ENCODE results near the gene GXYLT2. TPM values are rescaled to one million over a fixed set of nuclear protein-coding genes. Genes with fewer than 3 reads are reported as not detected.

Gene GXYLT2
- total and polyA plus RNA-seq, 10 of the 15 experiments (the other 5 are each of a cell fraction or from before 2014, with no cell fraction given): 0.27 to 2.6 (median 0.78) TPM

- Histone ChIP-seq H3K79me2 (ENCODE audit: control insufficient read depth, insufficient read depth, low read length) (no peaks in the 10 kb centered on the region), H2AFZ (ENCODE audit: control insufficient read depth, low read depth, low read length) (no peak overlapping the region), H3K9ac (ENCODE audit: control insufficient read depth, insufficient read depth, low read length) (no peak overlapping the region), H3K4me1 (ENCODE audit: control insufficient read depth, insufficient read depth, low read length) (no peaks in the 10 kb centered on the region), H3K4me3 (no peak overlapping the region), H3K27ac (ENCODE audit: control insufficient read depth, insufficient read depth) (no peak overlapping the region), H3K9me3 (replicated peaks; ENCODE audit: control insufficient read depth, insufficient read depth, low read length) (no peaks in the 10 kb centered on the region), H3K27me3 (replicated peaks in 1 of 2; ENCODE audit: control insufficient read depth in 2 of 2, insufficient read depth in 2 of 2, low read length in 1 of 2) (no peaks in the 10 kb centered on the region), H3K4me2 (ENCODE audit: control insufficient read depth, insufficient read depth) (no peak overlapping the region), H4K20me1 (ENCODE audit: control insufficient read depth, insufficient read depth) (no peaks in the 10 kb centered on the region), H3K36me3 (ENCODE audit: control insufficient read depth in 2 of 2, insufficient read depth in 2 of 2, low read length in 1 of 2) (no peaks in the 10 kb centered on the region)
- FAIRE-seq (no peak), DNase-seq (ENCODE audit: low read depth, low spot score) (no peak), ATAC-seq (no peak)
- TF ChIP-seq KAT2A (conservative IDR thresholded peaks at IDR 0.05; ENCODE audit: control insufficient read depth, low read depth, low read length) (no peak), DPF2 (IDR thresholded peaks at IDR 0.05) (no peak), EP300 (IDR thresholded peaks at IDR 0.05; ENCODE audit: borderline replicate concordance in 1 of 2, control insufficient read depth in 1 of 2, low read depth in 2 of 2, low read length in 2 of 2) (no peak), SIX5 (IDR thresholded peaks at IDR 0.05; ENCODE audit: low read depth, low read length, severe bottlenecking) (no peak), EGR1 (IDR thresholded peaks at IDR 0.05; ENCODE audit: borderline replicate concordance in 1 of 2, low read depth in 2 of 2, low read length in 2 of 2) (no peak), HSF1 (IDR thresholded peaks at IDR 0.05; ENCODE audit: low read depth, low read length) (no peak), RELA (IDR thresholded peaks at IDR 0.05; ENCODE audit: borderline replicate concordance, partially characterized antibody) (no peak), POLR2A (IDR thresholded peaks at IDR 0.05; ENCODE audit: low read depth, low read length) (no peak), PML (IDR thresholded peaks at IDR 0.05; ENCODE audit: low read length) (no peak), NBN (IDR thresholded peaks at IDR 0.05) (no peak)
- TF ChIP-seq, protein P1, sequence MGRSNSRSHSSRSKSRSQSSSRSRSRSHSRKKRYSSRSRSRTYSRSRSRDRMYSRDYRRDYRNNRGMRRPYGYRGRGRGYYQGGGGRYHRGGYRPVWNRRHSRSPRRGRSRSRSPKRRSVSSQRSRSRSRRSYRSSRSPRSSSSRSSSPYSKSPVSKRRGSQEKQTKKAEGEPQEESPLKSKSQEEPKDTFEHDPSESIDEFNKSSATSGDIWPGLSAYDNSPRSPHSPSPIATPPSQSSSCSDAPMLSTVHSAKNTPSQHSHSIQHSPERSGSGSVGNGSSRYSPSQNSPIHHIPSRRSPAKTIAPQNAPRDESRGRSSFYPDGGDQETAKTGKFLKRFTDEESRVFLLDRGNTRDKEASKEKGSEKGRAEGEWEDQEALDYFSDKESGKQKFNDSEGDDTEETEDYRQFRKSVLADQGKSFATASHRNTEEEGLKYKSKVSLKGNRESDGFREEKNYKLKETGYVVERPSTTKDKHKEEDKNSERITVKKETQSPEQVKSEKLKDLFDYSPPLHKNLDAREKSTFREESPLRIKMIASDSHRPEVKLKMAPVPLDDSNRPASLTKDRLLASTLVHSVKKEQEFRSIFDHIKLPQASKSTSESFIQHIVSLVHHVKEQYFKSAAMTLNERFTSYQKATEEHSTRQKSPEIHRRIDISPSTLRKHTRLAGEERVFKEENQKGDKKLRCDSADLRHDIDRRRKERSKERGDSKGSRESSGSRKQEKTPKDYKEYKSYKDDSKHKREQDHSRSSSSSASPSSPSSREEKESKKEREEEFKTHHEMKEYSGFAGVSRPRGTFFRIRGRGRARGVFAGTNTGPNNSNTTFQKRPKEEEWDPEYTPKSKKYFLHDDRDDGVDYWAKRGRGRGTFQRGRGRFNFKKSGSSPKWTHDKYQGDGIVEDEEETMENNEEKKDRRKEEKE (IDR thresholded peaks at IDR 0.05): no peak
- TF ChIP-seq, protein P2, sequence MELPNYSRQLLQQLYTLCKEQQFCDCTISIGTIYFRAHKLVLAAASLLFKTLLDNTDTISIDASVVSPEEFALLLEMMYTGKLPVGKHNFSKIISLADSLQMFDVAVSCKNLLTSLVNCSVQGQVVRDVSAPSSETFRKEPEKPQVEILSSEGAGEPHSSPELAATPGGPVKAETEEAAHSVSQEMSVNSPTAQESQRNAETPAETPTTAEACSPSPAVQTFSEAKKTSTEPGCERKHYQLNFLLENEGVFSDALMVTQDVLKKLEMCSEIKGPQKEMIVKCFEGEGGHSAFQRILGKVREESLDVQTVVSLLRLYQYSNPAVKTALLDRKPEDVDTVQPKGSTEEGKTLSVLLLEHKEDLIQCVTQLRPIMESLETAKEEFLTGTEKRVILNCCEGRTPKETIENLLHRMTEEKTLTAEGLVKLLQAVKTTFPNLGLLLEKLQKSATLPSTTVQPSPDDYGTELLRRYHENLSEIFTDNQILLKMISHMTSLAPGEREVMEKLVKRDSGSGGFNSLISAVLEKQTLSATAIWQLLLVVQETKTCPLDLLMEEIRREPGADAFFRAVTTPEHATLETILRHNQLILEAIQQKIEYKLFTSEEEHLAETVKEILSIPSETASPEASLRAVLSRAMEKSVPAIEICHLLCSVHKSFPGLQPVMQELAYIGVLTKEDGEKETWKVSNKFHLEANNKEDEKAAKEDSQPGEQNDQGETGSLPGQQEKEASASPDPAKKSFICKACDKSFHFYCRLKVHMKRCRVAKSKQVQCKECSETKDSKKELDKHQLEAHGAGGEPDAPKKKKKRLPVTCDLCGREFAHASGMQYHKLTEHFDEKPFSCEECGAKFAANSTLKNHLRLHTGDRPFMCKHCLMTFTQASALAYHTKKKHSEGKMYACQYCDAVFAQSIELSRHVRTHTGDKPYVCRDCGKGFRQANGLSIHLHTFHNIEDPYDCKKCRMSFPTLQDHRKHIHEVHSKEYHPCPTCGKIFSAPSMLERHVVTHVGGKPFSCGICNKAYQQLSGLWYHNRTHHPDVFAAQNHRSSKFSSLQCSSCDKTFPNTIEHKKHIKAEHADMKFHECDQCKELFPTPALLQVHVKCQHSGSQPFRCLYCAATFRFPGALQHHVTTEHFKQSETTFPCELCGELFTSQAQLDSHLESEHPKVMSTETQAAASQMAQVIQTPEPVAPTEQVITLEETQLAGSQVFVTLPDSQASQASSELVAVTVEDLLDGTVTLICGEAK (IDR thresholded peaks at IDR 0.05; ENCODE audit: borderline replicate concordance): no peak
- ChIA-PET SMC1A (ENCODE audit: uncharacterized antibody, unreplicated experiment) (no interaction called here), POLR2A (no interaction called here), CTCF (interaction anchor here (0.7 to 2.3 kb wide), 2 partner anchors 124 to 264 kb away, joined by 3 to 7 read pairs; no protein-coding TSS in a partner anchor), RAD21 (ENCODE audit: unreplicated experiment) (no interaction called here)
- intact Hi-C loops (cut with micrococcal nuclease; ENCODE audit: unreplicated experiment) (no loop called here), in situ Hi-C loops (cut with MboI) (no loop called here)
- no TSS peak for BruUV-seq (replicated peaks)
These were observed 44.6 kb downstream of the GXYLT2 start for GRCh38 chr3:72932416-72932815.

All from GM12878 (cell line).